Ishikawa (cell line): ENCODE results near the gene ANKRD31.

Source experiments
- CEBPB ChIP-seq: IDR thresholded peaks from 2 replicates; pipeline ENCODE4 v1.6.1; 2012
- CREB1 ChIP-seq: IDR thresholded peaks from 2 replicates; pipeline ENCODE4 v1.6.1; 2012; ENCODE audit warnings: low read depth
- EGR1 ChIP-seq: IDR thresholded peaks from 2 replicates; pipeline ENCODE4 v1.6.1; 2012
- EP300 ChIP-seq: IDR thresholded peaks from 2 replicates; pipeline ENCODE4 v1.6.1; 2012; ENCODE audit warnings: borderline replicate concordance
- FOXM1 ChIP-seq: IDR thresholded peaks from 2 replicates; pipeline ENCODE4 v1.6.1; 2012; ENCODE audit warnings: low read depth, borderline replicate concordance
- NFIC ChIP-seq: IDR thresholded peaks from 2 replicates; pipeline ENCODE4 v1.6.1; 2012
- RAD21 ChIP-seq: IDR thresholded peaks from 2 replicates; pipeline ENCODE4 v1.6.1; 2012; ENCODE audit warnings: low read depth
- TAF1 ChIP-seq: IDR thresholded peaks from 2 replicates; pipeline ENCODE4 v1.6.1; 2012; ENCODE audit warnings: low read depth, mild to moderate bottlenecking
- TCF12 ChIP-seq: IDR thresholded peaks from 2 replicates; pipeline ENCODE4 v1.6.1; 2012; ENCODE audit warnings: low read depth
- TEAD4 ChIP-seq: IDR thresholded peaks from 2 replicates; pipeline ENCODE4 v1.6.1; 2012
- USF1 ChIP-seq: IDR thresholded peaks from 2 replicates; pipeline ENCODE4 v1.6.1; 2012
- YY1 ChIP-seq: IDR thresholded peaks from 2 replicates; pipeline ENCODE4 v1.6.1; 2012; ENCODE audit warnings: low read depth
- ZBTB7A ChIP-seq: IDR thresholded peaks from 2 replicates; pipeline ENCODE4 v1.6.1; 2012; ENCODE audit warnings: low read depth
- TF ChIP-seq, protein P1 (sequence below): IDR thresholded peaks from 2 replicates; pipeline ENCODE4 v1.6.1; 2012
- TF ChIP-seq, protein P2 (sequence below): IDR thresholded peaks from 2 replicates; pipeline ENCODE4 v1.6.1; 2012; ENCODE audit warnings: low read depth, mild to moderate bottlenecking

ANKRD31 gene

DNA sequence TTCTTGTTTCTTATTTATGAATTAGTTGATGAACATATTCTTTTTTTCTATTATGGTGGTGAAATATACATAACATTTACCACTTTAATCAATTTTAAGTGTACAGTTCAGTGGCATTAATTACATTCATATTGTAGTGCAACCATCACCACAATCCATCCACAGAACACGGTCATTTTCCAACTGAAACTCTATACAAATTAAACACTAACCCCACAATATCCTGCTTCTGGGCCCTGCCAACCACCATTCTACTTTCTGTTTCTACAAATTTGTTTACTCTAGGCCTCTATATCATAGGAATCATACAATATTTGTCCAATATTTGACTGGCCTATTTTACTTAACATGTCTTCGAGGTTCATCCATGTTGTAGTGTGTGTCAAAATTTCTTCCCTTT is 191.6 kb downstream of the ANKRD31 start:
- TF ChIP-seq CREB1 (no peak), EP300 (no peak), YY1 (no peak), ZBTB7A (no peak), RAD21 (no peak), TCF12 (no peak), EGR1 (no peak), CEBPB (no peak), USF1 (no peak), FOXM1 (no peak), TAF1 (no peak), NFIC (no peak), TEAD4 (no peak)
- TF ChIP-seq, protein P1, sequence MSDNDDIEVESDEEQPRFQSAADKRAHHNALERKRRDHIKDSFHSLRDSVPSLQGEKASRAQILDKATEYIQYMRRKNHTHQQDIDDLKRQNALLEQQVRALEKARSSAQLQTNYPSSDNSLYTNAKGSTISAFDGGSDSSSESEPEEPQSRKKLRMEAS = no peak
- TF ChIP-seq, protein P2, sequence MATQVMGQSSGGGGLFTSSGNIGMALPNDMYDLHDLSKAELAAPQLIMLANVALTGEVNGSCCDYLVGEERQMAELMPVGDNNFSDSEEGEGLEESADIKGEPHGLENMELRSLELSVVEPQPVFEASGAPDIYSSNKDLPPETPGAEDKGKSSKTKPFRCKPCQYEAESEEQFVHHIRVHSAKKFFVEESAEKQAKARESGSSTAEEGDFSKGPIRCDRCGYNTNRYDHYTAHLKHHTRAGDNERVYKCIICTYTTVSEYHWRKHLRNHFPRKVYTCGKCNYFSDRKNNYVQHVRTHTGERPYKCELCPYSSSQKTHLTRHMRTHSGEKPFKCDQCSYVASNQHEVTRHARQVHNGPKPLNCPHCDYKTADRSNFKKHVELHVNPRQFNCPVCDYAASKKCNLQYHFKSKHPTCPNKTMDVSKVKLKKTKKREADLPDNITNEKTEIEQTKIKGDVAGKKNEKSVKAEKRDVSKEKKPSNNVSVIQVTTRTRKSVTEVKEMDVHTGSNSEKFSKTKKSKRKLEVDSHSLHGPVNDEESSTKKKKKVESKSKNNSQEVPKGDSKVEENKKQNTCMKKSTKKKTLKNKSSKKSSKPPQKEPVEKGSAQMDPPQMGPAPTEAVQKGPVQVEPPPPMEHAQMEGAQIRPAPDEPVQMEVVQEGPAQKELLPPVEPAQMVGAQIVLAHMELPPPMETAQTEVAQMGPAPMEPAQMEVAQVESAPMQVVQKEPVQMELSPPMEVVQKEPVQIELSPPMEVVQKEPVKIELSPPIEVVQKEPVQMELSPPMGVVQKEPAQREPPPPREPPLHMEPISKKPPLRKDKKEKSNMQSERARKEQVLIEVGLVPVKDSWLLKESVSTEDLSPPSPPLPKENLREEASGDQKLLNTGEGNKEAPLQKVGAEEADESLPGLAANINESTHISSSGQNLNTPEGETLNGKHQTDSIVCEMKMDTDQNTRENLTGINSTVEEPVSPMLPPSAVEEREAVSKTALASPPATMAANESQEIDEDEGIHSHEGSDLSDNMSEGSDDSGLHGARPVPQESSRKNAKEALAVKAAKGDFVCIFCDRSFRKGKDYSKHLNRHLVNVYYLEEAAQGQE = no peak

GRCh38 chr5:75044406-75044805 is 192.3 kb downstream of the ANKRD31 start:
- TF ChIP-seq ZBTB7A (no peak), RAD21 (no peak), YY1 (no peak), CEBPB (no peak), EGR1 (no peak), TCF12 (no peak), FOXM1 (no peak), USF1 (no peak), TAF1 (no peak), EP300 (no peak), NFIC (no peak), CREB1 (no peak), TEAD4 (no peak)
- TF ChIP-seq, protein P2 = no peak
- TF ChIP-seq, protein P1 = no peak

GRCh38 chr5:75043633-75044264 is 192.9 kb downstream of the ANKRD31 start:
- TF ChIP-seq RAD21 (no peak), NFIC (no peak), TAF1 (no peak), CEBPB (no peak), EP300 (no peak)
- TF ChIP-seq, protein P2 = no peak

DNA sequence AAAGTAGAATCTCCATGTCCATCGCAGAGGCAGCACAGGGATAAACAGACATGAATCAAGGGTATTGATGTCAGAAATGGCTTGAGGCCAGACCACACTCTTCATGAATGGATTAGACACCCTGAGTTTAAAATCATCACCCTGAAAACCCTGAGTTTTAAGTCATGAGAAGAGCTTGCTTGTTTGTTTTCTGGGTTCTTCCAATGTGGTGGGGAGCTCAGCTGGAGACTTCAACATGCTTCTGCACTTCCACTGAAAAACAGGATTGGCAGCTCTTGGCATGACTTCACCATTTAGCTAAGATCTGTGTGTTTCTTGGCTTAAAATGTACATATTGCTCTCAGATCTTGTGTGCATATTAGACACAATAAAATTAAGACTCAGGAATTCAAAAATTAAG is 194.2 kb downstream of the ANKRD31 start:
- TF ChIP-seq FOXM1 (no peak), TAF1 (no peak), ZBTB7A (no peak), CREB1 (no peak), CEBPB (no peak), NFIC (no peak)

GRCh38 chr5:75040973-75041372 is 195.7 kb downstream of the ANKRD31 start:
- TF ChIP-seq EGR1 = no peak
- no peak for TF ChIP-seq NFIC
- no peak for TF ChIP-seq TAF1
- TF ChIP-seq ZBTB7A = no peak
